Erythroblast (primary cell): Measurements from ENCODE around the gene PDE9A.

Experiments used
- GATA1 ChIP-seq: IDR thresholded peaks from 2 replicates; pipeline ENCODE4 v1.6.1; 2011; ENCODE audit warnings: low read depth, mild to moderate bottlenecking, control low read depth, low read length, moderate library complexity
- POLR2A ChIP-seq: IDR thresholded peaks from 2 replicates; pipeline ENCODE4 v1.6.1; 2011; ENCODE audit warnings: mild to moderate bottlenecking, low read length

GRCh38 chr21:42793774-42794173 lies 140.4 kb downstream of the PDE9A start:
- TF ChIP-seq POLR2A (no peak), GATA1 (no peak)
